RCC 7860 (cell line): ENCODE measurements around the gene SNAPC4.
A peak's percentile ranks its signal among the peaks of the same experiment; 100 is the strongest.

Experiments
- DNase-seq: peaks from one replicate; pipeline ENCODE4 v3.0.0-alpha.2; 2015; ENCODE audit warnings: low spot score
- FAIRE-seq: peaks from 2 replicates; lab custom pipeline; 2012; peaks lifted over from hg19 to GRCh38; lab: Jason Lieb, UNC

Gene SNAPC4, protein sequence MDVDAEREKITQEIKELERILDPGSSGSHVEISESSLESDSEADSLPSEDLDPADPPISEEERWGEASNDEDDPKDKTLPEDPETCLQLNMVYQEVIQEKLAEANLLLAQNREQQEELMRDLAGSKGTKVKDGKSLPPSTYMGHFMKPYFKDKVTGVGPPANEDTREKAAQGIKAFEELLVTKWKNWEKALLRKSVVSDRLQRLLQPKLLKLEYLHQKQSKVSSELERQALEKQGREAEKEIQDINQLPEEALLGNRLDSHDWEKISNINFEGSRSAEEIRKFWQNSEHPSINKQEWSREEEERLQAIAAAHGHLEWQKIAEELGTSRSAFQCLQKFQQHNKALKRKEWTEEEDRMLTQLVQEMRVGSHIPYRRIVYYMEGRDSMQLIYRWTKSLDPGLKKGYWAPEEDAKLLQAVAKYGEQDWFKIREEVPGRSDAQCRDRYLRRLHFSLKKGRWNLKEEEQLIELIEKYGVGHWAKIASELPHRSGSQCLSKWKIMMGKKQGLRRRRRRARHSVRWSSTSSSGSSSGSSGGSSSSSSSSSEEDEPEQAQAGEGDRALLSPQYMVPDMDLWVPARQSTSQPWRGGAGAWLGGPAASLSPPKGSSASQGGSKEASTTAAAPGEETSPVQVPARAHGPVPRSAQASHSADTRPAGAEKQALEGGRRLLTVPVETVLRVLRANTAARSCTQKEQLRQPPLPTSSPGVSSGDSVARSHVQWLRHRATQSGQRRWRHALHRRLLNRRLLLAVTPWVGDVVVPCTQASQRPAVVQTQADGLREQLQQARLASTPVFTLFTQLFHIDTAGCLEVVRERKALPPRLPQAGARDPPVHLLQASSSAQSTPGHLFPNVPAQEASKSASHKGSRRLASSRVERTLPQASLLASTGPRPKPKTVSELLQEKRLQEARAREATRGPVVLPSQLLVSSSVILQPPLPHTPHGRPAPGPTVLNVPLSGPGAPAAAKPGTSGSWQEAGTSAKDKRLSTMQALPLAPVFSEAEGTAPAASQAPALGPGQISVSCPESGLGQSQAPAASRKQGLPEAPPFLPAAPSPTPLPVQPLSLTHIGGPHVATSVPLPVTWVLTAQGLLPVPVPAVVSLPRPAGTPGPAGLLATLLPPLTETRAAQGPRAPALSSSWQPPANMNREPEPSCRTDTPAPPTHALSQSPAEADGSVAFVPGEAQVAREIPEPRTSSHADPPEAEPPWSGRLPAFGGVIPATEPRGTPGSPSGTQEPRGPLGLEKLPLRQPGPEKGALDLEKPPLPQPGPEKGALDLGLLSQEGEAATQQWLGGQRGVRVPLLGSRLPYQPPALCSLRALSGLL (N-terminal part only)

DNA sequence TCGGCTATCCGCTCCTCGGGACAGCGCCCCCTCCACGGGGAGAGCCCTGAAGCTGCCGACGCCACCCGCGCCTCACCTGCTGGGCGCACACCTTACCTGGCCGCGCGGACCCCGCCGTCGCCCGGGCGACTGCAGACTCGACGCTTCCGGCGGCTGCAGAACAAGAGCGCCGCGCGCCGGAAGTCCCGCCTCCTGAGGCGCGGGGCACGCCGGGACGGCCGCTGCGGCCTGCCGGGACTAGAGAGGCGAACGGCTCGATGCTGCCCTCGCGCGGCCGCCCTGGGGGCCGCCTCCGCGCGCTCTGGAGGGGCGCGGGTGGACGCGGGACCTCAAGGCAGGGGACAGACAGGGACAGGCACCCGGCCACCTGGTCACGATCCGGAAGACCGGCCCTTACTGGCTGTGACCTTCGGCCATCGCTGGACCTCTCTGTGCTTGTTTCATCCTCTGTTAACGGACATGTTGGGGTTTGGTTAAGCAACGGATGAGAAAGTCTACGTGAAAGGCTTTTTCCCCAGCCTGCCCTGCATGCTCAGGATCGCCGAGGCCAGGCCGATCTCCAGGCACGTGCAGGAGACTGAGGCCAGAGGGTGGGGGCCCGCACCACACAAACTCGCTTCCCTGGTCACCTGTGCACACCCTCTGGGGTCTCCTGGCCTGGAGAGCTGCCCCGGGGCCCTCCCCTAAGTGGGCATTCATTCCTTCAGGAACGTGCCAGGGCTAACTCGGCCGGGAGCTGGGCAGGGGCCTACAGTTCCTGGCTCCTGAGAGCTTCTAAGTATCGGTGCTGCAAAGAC, at the start of gene SNAPC4:
TSS of gene SNAPC4 (minus strand) at position 133 of the 797 bp plus-strand sequence. CDS start 1,742 bp downstream, outside the sequence.
- FAIRE-seq (no peak), DNase-seq (peak; percentile 79)

DNA sequence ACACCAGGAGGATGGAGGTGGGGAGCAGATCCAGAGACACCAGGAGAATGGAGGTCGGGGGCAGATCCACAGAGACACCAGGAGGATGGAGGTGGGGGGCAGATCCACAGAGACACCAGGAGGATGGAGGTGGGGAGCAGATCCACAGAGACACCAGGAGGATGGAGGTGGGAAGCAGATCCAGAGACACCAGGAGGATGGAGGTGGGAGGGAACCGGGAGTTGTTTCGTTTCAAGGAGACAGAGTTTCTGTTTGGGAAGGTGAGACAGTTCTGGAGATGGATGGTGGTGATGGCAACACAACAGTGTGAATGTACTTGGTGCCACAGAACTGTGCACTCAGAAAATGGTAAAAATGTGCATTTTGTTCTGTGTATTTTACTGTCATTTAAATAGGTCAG, 48.7 kb upstream of the SNAPC4 start:
- DNase-seq = no peak
- FAIRE-seq = no peak

DNA sequence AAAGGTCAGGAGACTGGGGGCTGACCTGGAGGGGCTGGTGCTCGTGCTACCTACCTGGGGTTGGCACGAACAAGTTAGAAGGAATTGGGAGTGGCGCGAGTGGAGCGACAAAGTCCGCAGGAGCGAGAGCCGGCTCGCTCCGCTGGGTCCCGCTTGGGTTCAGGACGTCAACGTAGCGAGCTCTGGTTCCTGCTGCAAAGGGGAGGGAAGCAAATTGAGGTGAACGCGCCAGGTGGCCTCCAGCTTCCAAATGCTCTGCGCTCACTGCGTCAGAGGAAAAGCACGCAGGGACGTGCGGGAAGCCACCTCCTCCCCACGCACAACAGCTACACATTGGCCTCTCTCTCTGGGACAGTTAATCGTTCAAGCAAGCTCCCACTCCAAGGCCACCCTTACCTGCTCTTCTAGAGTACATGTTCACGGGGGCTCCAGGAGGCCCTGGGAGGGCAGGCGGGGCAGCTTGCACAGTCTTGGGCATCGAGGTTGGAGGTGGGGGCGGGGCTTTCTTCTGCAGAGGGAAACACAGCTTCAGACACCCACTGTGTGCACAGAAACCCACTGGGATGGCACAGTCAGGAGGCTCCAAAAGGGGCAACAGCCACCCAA, 47.3 kb upstream of the SNAPC4 start:
- DNase-seq (no peak), FAIRE-seq (no peak)

DNA sequence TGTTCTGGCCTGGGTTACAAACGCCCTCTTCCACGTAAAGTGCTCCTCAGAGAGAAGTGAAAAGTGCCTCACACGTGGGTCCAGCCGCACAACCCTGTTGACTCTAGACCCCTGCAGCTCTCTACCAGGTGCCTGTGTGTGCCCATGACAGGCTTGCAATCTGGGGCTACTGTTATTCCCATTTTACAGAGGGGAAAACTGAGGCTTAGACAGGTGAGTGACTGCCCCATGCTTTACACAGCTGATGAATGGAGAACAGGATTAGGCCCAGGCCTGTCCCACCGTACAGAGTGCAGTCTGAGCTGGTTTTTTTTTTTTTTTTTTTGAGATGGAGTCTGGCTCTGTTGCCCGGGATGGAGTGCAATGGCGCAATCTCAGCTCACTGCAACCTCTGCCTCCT, 45.8 kb upstream of the SNAPC4 start:
- DNase-seq = no peak
- FAIRE-seq = no peak

GRCh38 chr9:136444102-136444501, 44.1 kb upstream of the SNAPC4 start:
- DNase-seq (no peak), FAIRE-seq (no peak)

GRCh38 chr9:136443687-136444086, 43.7 kb upstream of the SNAPC4 start:
- no peak for DNase-seq
- FAIRE-seq = no peak

DNA sequence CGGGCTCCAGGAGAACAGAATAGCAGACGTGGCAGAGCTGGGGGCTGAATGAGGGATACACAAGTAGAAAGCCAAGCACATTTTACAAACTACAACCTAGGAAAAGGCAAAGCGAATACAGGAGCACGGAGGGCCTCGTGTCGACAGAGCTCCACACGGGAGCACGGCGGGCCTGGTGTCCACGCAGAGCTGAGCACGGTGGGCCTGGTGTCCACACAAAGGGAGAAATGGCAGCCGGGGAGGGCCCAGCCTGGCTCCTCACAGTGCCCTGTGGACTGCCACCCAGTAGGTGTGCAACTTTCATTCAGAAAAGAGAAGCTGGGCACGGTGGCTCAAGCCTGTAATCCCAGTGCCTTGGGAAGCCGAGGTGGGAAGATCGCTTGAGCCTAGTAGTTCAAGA, 43.1 kb upstream of the SNAPC4 start:
- DNase-seq (no peak), FAIRE-seq (no peak)

DNA sequence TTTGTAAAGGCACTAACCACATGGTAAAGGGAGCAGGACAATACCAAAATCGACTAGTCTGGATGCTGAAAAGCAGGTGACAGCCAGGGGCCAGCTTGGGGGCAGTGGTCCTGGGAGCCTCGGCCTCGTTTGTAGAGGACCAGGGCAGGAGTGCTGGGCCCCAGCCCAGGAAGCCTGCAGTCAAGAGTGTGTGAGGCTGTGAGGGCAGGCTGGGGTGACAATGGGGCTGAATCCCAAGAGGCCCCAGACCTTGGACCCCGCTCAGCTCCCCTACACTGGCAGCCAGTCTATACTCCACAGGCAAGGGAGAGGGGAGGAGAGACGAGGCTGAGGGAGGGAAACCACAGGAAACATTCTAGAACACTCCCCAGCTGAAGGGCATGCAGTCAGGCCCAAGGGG, 42.3 kb upstream of the SNAPC4 start:
- no peak for FAIRE-seq
- DNase-seq = no peak

DNA sequence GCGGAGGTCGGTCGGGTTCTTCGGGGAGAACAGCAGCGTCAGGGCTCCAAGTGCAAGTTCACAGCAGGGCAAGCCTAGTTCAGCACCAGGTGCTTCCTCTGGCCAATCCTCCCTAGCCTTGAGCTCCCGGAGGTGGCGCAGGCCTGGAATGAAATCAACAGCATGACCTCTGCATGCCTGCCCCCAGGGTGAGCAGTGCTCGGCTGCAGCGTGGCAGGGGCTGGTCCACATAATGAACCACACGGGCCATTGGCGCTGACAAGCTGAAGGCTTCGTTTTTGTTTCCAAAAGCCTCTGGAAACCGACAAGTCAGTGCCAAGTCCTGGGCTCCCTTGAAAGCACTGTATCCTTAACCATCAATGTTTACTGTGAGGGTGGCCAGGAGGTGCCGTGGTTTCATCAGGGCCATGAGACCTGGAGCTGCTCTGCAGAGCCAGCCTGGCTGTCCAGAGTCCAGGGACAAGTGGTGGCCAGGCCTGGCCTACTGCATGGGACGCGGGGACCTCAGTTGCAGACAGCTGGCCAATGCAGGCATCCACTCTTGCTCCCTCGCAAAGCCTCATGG, 41.8 kb upstream of the SNAPC4 start:
- FAIRE-seq (no peak), DNase-seq (no peak)

- DNase-seq = no peak
- FAIRE-seq = no peak
Observed at GRCh38 chr9:136441191-136441680, 41.3 kb upstream of the SNAPC4 start.

DNA sequence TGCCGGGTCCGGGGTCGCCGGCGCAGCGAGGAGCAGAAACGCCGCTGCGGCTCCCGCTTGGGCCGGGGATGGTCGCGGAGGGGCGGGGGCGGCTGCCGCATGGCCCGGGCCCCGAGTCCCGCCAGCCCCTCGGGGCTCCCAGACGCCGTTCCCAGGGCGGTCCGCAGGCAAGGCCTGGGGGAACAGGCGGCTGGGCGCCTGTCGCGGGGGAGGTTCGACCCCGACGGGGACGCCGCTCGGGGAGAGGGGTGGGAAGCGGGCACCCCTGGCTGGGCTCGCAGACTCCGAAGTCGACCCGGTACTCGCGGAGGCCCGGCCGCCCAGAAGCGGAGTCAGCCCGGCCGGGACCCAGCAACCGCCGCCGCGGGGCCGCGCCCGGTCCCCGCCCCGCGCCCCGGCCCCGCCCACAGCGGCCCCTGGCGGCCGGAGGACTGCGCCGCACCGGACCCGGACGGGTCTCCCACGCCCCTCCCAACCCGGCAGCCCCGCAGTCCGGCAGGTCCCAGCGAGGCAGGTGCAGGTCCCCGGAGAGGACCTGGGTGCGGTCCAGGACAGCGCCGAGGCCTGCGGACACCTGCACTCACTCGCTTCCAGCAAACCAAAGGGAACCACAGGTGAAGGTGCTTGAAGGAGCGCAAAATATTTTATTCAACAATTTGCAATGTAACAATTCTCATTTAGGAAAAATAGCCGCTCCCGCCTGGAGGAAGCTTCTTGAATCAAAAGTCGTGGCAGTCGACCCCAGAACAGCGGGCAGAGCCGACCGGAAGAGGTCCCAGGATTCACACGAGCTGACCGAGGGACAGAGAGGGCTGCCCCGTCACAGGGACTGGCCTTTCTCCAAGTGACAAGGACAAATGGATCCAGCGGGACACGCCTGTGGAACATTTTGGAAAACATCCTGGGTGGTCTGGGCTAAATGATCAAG, 39.8 kb upstream of the SNAPC4 start, which contains the start of gene INPP5E:
TSS of gene INPP5E (minus strand) at position 365 of the 928 bp plus-strand sequence. CDS start 426 bp downstream, outside the sequence.
- FAIRE-seq (no peak), DNase-seq (peak; percentile 21)

DNA sequence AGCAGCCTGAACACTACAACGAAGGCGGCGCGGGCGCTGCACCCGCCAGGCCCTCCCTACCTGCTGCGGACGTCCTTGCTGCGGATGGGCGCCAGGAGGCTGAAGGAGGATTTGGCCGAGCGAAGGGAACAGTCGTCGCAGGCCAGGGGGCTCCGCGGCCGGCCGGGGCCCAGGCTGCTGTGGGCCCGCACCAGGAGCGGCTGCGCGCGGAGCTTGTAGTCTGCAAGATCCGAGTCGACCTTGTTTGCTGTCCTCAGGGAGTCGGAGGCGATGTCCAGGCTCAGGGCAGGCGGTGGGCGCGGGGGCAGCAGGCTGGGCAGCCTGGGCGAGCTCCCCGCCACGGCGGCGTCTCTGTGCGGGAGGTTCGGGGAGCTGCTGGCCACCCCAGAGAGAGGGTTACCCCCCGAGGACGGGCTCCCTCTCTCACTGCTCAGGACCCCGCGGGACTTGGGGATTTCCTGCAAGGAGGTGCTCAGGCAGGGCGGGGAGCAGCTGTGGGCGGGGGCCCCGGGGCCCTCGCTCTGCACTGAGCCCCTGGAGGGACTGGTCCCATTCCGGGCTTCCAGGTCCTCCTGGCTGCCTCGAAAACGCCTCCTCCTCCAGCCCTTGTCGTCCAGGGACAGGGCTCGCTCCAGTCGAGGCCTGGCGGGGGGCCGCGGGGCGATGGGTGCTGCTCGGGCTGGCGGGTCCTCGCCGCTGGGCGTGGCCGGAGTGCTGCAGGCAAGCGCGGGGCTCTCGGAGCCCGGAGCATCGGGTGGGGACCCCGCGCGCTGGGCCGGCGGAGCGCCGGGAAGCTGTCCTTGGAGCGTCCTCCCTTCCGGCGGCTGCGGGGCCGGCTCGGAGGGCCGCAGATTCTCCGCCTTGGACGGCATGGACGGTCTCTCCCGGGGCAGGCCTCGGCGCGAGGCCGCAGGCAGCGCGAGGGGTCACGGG, 38.8 kb upstream of the SNAPC4 start:
- DNase-seq (peak; percentile 9), FAIRE-seq (no peak)

DNA sequence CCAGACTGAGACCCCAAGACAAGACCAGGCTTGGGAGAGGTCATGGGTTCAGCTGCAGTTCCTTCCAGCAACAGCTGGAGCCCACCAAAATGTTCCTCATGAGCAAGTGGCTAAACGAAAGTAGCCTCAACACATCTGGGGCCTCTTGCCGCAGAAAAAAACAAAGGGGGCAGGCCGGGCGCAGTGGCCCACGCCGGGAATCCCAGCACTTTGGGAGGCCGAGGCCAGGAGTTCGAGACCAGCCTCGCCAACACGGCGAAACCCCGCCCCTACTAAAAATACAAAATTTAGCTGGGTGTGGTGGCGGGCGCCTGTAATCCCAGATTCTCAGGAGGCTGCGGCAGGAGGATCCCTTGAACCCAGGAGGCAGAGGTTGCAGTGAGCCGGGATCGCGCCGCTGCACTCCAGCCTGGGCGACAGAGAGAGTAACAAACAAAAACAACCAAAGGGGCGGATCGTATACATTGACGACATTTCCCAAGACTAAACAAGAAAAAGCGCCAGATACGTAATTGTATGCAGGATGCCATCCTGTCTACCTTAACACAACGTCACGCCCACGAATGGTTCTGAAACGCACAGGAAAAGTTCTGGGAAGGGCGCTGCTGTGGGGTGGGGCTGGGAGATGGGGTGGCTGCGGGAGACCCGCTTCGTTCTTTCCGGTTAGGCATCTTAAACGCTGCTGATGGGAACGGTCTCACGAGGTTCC, 38.0 kb upstream of the SNAPC4 start:
- no peak for DNase-seq
- no peak for FAIRE-seq

- no peak for FAIRE-seq
Observed at GRCh38 chr9:136437430-136437829, 37.5 kb upstream of the SNAPC4 start.

DNA sequence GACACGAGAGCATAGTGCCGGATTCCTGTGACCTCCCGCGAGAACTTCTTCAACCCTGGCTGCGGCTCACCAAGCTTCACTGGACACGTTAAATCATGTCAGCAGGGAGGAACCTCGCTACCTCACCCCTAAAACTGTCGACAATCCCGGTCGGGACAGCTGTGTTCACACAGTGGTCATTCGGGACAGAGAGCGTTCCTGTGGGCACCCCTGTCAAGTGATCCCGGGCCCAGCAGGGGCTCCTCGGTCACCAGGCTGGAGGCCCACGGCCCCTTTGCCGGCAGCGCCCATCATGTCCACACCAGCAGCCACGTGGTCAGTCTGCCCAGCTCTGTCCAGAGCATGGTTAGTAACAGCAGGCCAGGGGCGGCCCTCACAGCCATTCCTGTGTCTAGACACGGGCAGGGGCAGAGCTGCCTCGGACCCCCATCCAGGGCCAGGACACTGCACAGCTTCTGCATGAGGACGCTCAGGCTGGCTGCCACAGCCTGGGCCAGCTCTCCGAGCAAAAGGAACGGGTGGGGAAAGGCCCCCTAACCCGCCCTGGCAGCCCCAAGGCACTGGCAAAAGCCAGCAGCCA, 36.2 kb upstream of the SNAPC4 start:
- DNase-seq = no peak

More at GRCh38 chr9:136437430-136437829, 37.5 kb upstream of the SNAPC4 start:
- DNase-seq = no peak

More for the DNA sequence above, 36.2 kb upstream of the SNAPC4 start:
- FAIRE-seq = no peak
